GM19099 (cell line): Measurements from ENCODE around the gene C2CD2.

Experiments
- POLR2A ChIP-seq: IDR thresholded peaks from 3 replicates; pipeline ENCODE4 v1.6.1; 2011; ENCODE audit warnings: low read depth; ENCODE audit not compliant: insufficient read length; ENCODE audit errors: extremely low read depth

The C2CD2 gene

GRCh38 chr21:41850085-41850484 is 103.7 kb downstream of the C2CD2 start:
- no peak for TF ChIP-seq POLR2A

DNA sequence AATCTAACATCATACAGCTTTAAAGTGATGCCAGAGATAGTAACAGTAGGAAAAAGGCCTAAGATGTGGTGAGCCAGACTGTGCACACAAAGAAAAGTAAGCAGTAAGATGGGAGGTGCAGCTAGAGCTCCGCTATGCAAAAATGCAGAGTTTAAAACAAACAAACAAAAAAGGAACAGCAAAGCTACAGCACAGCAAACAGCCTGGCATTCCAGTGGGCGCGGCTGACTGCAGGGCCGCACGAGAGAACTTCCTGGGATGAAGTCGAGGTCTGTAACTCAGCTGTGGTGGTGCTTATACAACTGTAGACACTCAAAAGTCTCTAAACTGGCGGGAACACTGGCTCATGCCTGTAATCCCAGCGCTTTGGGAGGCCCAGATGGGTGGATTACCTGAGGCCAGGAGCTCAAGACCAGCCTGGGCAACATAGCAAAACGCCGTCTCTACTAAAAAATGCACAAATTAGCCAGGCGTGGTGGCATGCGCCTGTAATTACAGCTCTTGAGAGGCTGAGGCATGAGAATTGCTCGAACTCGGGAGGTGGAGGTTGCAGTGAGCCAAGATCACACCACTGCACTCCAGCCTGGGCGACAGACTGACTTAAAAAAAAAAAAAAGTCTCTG is 104.7 kb downstream of the C2CD2 start:
- no peak for TF ChIP-seq POLR2A

GRCh38 chr21:41848533-41848932 is 105.3 kb downstream of the C2CD2 start:
- TF ChIP-seq POLR2A: no peak

- no peak for TF ChIP-seq POLR2A
These were observed 106.6 kb downstream of the C2CD2 start for GRCh38 chr21:41847066-41847804.

GRCh38 chr21:41846536-41846935 is 107.3 kb downstream of the C2CD2 start:
- no peak for TF ChIP-seq POLR2A

DNA sequence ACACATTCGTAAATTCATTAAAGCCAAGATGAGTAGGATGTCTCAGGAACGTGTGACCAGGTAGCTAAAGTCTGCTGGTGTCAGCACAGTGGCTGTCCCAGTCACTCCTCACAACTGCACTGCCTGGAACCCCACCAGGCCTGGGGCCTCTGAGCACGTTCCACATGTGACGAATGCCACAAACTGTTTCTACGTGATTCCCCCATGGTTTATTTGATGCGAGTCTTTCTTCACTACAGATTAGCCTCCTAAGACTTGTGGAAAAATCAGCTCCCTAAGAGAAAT is 107.8 kb downstream of the C2CD2 start:
- no peak for TF ChIP-seq POLR2A

DNA sequence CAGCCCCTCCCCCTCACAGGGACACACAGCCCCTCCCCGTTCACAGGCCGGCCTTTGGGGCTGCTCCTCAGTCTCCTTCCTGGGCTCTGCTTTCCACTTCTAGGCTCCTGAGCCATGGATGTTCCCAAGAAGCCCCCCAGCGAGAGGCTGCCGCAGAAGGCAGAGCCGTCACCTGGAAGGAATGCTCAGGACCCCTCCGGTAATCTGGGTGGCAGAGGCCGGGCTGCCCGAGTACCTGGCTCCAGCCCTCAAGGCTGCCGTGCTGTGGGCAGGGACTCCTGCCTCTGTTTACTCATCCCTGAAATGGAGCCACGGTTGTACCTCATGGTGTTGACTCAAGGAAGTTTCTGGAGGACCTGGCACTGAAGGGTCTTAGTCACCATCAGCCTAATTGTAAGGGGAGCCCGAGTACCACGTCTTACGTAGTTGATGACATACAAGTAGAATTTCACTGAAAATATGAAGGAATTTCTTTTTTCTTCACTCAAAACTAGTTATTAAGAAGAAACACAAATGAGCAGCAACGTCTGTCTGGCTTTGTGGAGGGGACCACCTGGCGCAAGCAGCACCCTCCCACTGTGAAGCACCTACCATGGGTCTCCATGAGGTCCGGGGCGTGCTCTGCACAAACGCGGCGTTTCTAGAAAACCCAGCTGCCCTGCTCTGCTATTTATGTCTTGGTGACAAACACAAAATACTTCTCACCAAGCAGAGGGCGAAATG is 108.3 kb downstream of the C2CD2 start:
- no peak for TF ChIP-seq POLR2A

- no peak for TF ChIP-seq POLR2A
These were observed 110.2 kb downstream of the C2CD2 start for GRCh38 chr21:41843584-41843983.

GRCh38 chr21:41840880-41841279 is 112.9 kb downstream of the C2CD2 start:
- no peak for TF ChIP-seq POLR2A

- no peak for TF ChIP-seq POLR2A
These were observed 114.3 kb downstream of the C2CD2 start for GRCh38 chr21:41839387-41840000.

DNA sequence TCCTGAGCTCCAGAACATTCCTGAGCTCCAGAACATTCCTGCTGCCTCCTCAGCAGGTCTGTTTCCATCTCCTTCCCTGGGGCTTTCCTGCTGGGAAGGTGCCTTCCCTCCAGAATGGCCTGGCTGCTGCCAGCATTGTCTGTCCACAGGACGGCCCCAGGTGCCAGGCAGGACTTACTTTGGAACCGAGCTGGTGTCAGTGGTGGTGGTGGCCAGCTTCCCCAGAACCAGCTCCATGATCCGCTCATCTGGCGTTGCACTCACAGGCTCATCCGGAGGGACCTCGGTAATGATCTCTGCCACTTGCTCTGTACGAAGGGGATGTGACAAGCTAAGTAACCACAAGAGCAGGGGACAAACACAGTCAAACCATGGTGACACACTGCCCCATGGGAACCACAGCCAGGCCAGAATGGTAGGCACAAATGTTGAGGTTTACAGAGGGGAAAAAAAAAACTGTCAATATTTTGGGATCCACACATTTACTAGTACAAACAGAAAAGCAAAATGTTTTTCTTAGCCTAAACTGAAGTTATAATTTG is 116.0 kb downstream of the C2CD2 start:
- no peak for TF ChIP-seq POLR2A

- no peak for TF ChIP-seq POLR2A
These were observed 117.4 kb downstream of the C2CD2 start for GRCh38 chr21:41836166-41837015.

DNA sequence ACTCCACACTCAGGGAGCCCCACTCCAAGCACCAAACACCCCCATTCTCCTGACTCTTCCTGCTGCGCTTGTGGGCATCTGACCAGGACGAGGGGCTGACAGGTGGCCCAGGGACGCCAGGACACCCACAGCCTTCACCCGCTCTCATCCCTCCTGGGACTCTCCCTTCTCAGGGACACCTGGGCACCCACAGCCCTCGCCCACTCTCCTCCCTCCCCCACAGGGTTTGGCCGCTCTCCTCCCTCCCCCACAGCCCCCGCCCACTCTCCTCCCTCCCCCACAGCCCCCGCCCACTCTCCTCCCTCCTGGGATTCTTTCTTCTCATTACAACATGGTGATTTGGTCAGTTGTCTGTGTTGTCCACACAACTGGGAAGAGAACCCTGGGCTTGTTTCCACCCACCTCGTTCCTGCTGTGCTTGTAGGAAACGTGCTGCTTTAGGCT is 118.1 kb downstream of the C2CD2 start:
- no peak for TF ChIP-seq POLR2A
